Measurements from ENCODE around the gene GMPPA. TPM values are rescaled to one million over a fixed set of nuclear protein-coding genes. Genes with fewer than 3 reads are reported as not detected.

Gene GMPPA
- total RNA-seq, 6 experiments from 2014 or later = 21.7 to 54.1 (median 40.2) TPM

GRCh38 chr2:219475278-219475677, 23.4 kb upstream of the GMPPA start:
- Histone ChIP-seq H3K27me3 (no peaks in the 10 kb centered on the region), H3K9me3 (no peaks in the 10 kb centered on the region), H3K36me3 (no peaks in the 10 kb centered on the region), H3K4me3 (no peak overlapping the region), H3K27ac (no peak overlapping the region), H3K4me1 (no peaks in the 10 kb centered on the region)
- no peak for ATAC-seq
- intact Hi-C loops (cut with DNase I) = loop anchor here (5.0 to 10.0 kb wide), 2 partner anchors 57 to 60 kb away; no protein-coding TSS in a partner anchor
- no peak for DNase-seq
- TF ChIP-seq, protein P1, sequence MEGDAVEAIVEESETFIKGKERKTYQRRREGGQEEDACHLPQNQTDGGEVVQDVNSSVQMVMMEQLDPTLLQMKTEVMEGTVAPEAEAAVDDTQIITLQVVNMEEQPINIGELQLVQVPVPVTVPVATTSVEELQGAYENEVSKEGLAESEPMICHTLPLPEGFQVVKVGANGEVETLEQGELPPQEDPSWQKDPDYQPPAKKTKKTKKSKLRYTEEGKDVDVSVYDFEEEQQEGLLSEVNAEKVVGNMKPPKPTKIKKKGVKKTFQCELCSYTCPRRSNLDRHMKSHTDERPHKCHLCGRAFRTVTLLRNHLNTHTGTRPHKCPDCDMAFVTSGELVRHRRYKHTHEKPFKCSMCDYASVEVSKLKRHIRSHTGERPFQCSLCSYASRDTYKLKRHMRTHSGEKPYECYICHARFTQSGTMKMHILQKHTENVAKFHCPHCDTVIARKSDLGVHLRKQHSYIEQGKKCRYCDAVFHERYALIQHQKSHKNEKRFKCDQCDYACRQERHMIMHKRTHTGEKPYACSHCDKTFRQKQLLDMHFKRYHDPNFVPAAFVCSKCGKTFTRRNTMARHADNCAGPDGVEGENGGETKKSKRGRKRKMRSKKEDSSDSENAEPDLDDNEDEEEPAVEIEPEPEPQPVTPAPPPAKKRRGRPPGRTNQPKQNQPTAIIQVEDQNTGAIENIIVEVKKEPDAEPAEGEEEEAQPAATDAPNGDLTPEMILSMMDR (IDR thresholded peaks at IDR 0.05) = no peak
- no peak for TF ChIP-seq POLR2A (IDR thresholded peaks at IDR 0.05)
- whole genome bisulfite sequencing (ENCODE audit: insufficient coverage, low coverage, low lambda C conversion rate, missing lambda C conversion rate) = 54% methylated on average over 6 of the region's 6 CpGs

DNA sequence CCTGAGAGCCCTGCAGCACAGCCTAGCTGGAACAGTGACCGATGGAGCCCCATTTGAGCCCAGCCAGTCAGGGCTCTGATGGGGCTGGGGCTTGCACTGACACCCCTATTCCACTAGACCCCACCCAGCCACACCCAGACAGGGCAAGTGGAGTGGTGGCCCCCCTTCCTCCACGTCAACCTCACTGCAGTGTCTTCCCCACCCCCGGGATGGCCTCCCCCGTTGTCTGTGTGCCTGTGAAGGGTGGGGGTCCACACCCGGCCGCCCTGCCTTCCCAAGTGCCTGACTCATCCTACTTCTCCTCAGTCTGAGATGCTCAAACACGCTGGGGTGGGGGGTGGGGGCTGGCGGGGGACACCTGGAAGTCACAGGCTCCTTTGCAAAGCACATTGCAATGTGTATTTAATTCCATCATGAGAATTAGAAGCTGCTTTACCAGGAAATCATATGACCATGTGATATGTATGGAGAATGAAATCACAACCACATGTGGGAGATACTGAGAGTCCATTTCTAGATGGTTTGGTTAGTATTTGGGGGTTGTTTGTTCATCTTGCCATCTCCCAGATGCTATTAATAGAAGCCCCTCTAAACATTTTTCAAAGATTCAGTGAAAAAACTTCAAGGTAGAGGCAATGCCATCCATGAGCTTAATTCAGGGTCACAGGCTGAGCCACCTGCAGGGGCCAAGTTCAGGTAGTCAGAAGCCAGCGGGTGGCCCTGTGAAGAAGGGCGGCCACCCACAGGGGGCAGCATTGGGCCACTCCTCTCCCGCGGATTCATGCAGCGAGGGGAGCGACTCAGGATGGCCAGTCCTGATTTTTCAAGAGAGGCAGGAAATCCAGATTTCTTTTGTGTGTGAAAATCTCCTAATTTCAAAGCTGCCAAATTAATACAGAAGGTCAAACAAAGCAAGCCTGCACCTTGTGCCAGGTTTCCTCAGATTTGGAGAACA, 22.7 kb upstream of the GMPPA start:
- no peak for TF ChIP-seq POLR2A (IDR thresholded peaks at IDR 0.05)
- TF ChIP-seq, protein P1 (IDR thresholded peaks at IDR 0.05) = peak; percentile 81 to 86 (median 84)
- Histone ChIP-seq H3K27ac (no peak overlapping the region), H3K27me3 (no peaks in the 10 kb centered on the region), H3K9me3 (no peaks in the 10 kb centered on the region), H3K36me3 (no peaks in the 10 kb centered on the region), H3K4me1 (no peaks in the 10 kb centered on the region), H3K4me3 (no peak overlapping the region)
- intact Hi-C loops (cut with DNase I) = loop anchor here (5.0 to 10.0 kb wide), 2 partner anchors 56 to 59 kb away; no protein-coding TSS in a partner anchor
- DNase-seq = peak; percentile 71 to 76 (median 74)
- ATAC-seq = peak; percentile 84 to 96 (median 93)
- WGBS (ENCODE audit: insufficient coverage, low coverage, low lambda C conversion rate, missing lambda C conversion rate) = 22% methylated on average over 10 of the region's 14 CpGs

DNA sequence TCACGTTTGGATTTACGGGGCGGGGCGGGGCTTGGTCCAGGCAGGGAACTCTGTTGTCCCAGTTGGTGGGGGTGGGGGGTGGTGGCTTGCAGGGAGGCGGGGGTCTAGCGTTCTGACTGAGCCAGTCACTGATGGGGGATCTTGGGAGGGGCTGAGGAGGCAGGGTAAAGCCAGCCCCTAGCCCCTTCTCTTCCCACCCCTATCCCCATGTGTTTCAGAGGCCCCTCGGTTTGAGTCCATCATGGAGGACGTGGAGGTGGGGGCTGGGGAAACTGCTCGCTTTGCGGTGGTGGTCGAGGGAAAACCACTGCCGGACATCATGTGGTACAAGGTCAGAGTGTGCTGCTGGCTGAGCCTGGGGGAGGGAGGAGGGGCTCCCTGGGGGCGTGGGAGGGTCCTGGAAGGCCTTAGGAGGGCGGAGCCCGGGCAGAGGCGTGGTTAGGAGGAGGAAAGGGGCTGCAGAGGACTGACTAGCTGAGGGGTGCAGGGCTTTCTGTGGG, 22.0 kb upstream of the GMPPA start:
- Histone ChIP-seq H3K27ac (no peak overlapping the region), H3K36me3 (no peaks in the 10 kb centered on the region), H3K27me3 (no peaks in the 10 kb centered on the region), H3K4me1 (no peaks in the 10 kb centered on the region), H3K9me3 (no peaks in the 10 kb centered on the region), H3K4me3 (no peak overlapping the region)
- ATAC-seq = no peak
- no peak for TF ChIP-seq POLR2A (IDR thresholded peaks at IDR 0.05)
- TF ChIP-seq, protein P1 (IDR thresholded peaks at IDR 0.05) = no peak
- WGBS (ENCODE audit: insufficient coverage, low coverage, low lambda C conversion rate, missing lambda C conversion rate) = 17% methylated on average over 9 of the region's 16 CpGs
- no peak for DNase-seq
- intact Hi-C loops (cut with DNase I) = loop anchor here (5.0 to 10.0 kb wide), 2 partner anchors 56 to 58 kb away; no protein-coding TSS in a partner anchor

GRCh38 chr2:219477179-219477578, 21.5 kb upstream of the GMPPA start:
- no peak overlapping the region for H3K27ac ChIP-seq
- H3K27me3 ChIP-seq = no peaks in the 10 kb centered on the region
- no peak for ATAC-seq
- no peaks in the 10 kb centered on the region for H3K4me1 ChIP-seq
- no peak overlapping the region for H3K4me3 ChIP-seq
- intact Hi-C loops (cut with DNase I) = loop anchor here (5.0 to 10.0 kb wide), 2 partner anchors 55 to 58 kb away; no protein-coding TSS in a partner anchor
- no peak for TF ChIP-seq POLR2A (IDR thresholded peaks at IDR 0.05)
- TF ChIP-seq, protein P1 (IDR thresholded peaks at IDR 0.05) = no peak
- no peaks in the 10 kb centered on the region for H3K36me3 ChIP-seq
- no peaks in the 10 kb centered on the region for H3K9me3 ChIP-seq
- DNase-seq = no peak
- 57% methylated on average over 1 of the region's 13 CpGs for WGBS (ENCODE audit: insufficient coverage, low coverage, low lambda C conversion rate, missing lambda C conversion rate)

Measured in right lobe of liver (tissue), 6 donors.